Spinal cord (tissue), 10 donors: ENCODE data around the gene CYSTM1. TPM values are rescaled to one million over a fixed set of nuclear protein-coding genes. Genes with fewer than 3 reads are reported as not detected.
"Not testable (repeated sequence)": the region's sequence is repeated elsewhere in the genome, so short reads cannot be mapped to it uniquely, and the experiment has no call there.

ENCODE experiments used
- DNase-seq, 6 donors: peaks; one replicate each; pipeline versions ENCODE4 v3.0.0 to v3.0.0-alpha.2; 2013 to 2015; ENCODE audit warnings: low spot score in 6 of 6, low read depth in 4 of 6
- H3K27ac ChIP-seq: one replicate; pipeline ENCODE4 v1.5.1; 2013; ENCODE audit warnings: low read depth, low read length, control low read depth
- H3K27me3 ChIP-seq: one replicate; pipeline ENCODE4 v1.6.1; 2013; ENCODE audit warnings: low read length; ENCODE audit not compliant: control insufficient read depth, insufficient read depth
- H3K36me3 ChIP-seq: one replicate; pipeline ENCODE4 v1.6.1; 2013; ENCODE audit warnings: low read length; ENCODE audit not compliant: control insufficient read depth, insufficient read depth
- H3K4me1 ChIP-seq: one replicate; pipeline ENCODE4 v1.6.1; 2013; ENCODE audit warnings: low read length; ENCODE audit not compliant: control insufficient read depth, insufficient read depth
- H3K4me3 ChIP-seq: one replicate; pipeline ENCODE4 v1.5.1; 2013; ENCODE audit warnings: low read depth, low read length, control low read depth
- H3K9me3 ChIP-seq: one replicate; pipeline ENCODE4 v1.6.1; 2013; ENCODE audit warnings: low read length; ENCODE audit not compliant: control insufficient read depth, insufficient read depth
- WGBS: methylation state at CpG from one replicate; pipeline ENCODE4 v1.1.5; 2013; ENCODE audit warnings: missing lambda C conversion rate; ENCODE audit not compliant: insufficient coverage; 5-methylcytosine and 5-hydroxymethylcytosine counted together
- polyA plus RNA-seq, 2 donors: library from polyadenylated mRNA; unstranded; fragments of 120-200 nt; gene quantifications; one replicate each; pipeline ENCODE4 v1.2.1, GENCODE V29; 2013; ENCODE audit not compliant: insufficient read length in 2 of 2
- total RNA-seq, 2 donors: library from RNA; depleted of rRNA in 1 of 2; stranded (reverse); fragments of 120-200 nt in 1 of 2; fragments of >200 nt in 1 of 2; gene quantifications; one replicate each; pipeline versions ENCODE4 v1.2.3 to v1.2.4, GENCODE V29; 2013 to 2014
- donor health status: healthy.

The CYSTM1 gene
- total and polyA plus RNA-seq, 4 donors, result 12.7 to 42.0 (median 26.2) TPM

GRCh38 chr5:140147460-140147859 is 27.5 kb upstream of the CYSTM1 start:
- peaks cover 28% of the 10 kb centered on the region for H3K4me1 ChIP-seq
- no peak for DNase-seq
- no peak overlapping the region for H3K27ac ChIP-seq
- WGBS, result 100% methylated on average over 1 of the region's 1 CpG
- H3K4me3 ChIP-seq, result no peak overlapping the region
- no peaks in the 10 kb centered on the region for H3K9me3 ChIP-seq
- H3K27me3 ChIP-seq, result peaks cover 41% of the 10 kb centered on the region
- no peaks in the 10 kb centered on the region for H3K36me3 ChIP-seq

- Histone ChIP-seq H3K27ac (no peak overlapping the region), H3K36me3 (no peaks in the 10 kb centered on the region), H3K4me1 (peaks cover 39% of the 10 kb centered on the region), H3K27me3 (peaks cover 45% of the 10 kb centered on the region), H3K4me3 (no peak overlapping the region), H3K9me3 (no peaks in the 10 kb centered on the region)
- 25% methylated on average over 3 of the region's 6 CpGs for WGBS
- DNase-seq, result no peak
These were observed 26.5 kb upstream of the CYSTM1 start for GRCh38 chr5:140148508-140148907.

GRCh38 chr5:140150201-140150600 is 24.8 kb upstream of the CYSTM1 start:
- no peak for DNase-seq
- Histone ChIP-seq H3K4me1 (peaks cover 43% of the 10 kb centered on the region), H3K27ac (no peak overlapping the region), H3K27me3 (peaks cover 41% of the 10 kb centered on the region), H3K4me3 (no peak overlapping the region), H3K36me3 (no peaks in the 10 kb centered on the region), H3K9me3 (no peaks in the 10 kb centered on the region)
- 100% methylated on average over 1 of the region's 2 CpGs for WGBS

- peaks cover 31% of the 10 kb centered on the region for H3K27me3 ChIP-seq
- H3K4me3 ChIP-seq, result no peak overlapping the region
- WGBS, result 68% methylated on average over 2 of the region's 7 CpGs
- peaks cover 32% of the 10 kb centered on the region for H3K4me1 ChIP-seq
- no peaks in the 10 kb centered on the region for H3K36me3 ChIP-seq
- no peaks in the 10 kb centered on the region for H3K9me3 ChIP-seq
- no peak overlapping the region for H3K27ac ChIP-seq
- no peak for DNase-seq
These were observed 23.6 kb upstream of the CYSTM1 start for GRCh38 chr5:140151144-140152021.

GRCh38 chr5:140152022-140152999 is 22.7 kb upstream of the CYSTM1 start:
- H3K36me3 ChIP-seq, result no peaks in the 10 kb centered on the region
- H3K27ac ChIP-seq, result no peak overlapping the region
- 50% methylated on average over 16 of the region's 23 CpGs for WGBS
- no peak for DNase-seq
- H3K9me3 ChIP-seq, result no peaks in the 10 kb centered on the region
- H3K4me1 ChIP-seq, result peaks cover 29% of the 10 kb centered on the region
- H3K27me3 ChIP-seq, result peaks cover 22% of the 10 kb centered on the region
- H3K4me3 ChIP-seq, result no peak overlapping the region

- peaks cover 33% of the 10 kb centered on the region for H3K4me1 ChIP-seq
- H3K36me3 ChIP-seq, result no peaks in the 10 kb centered on the region
- H3K9me3 ChIP-seq, result no peaks in the 10 kb centered on the region
- WGBS, result 35% methylated on average over 6 of the region's 7 CpGs
- peaks cover 12% of the 10 kb centered on the region for H3K27me3 ChIP-seq
- H3K27ac ChIP-seq, result no peak overlapping the region
- DNase-seq, result no peak
- H3K4me3 ChIP-seq, result no peak overlapping the region
These were observed 21.7 kb upstream of the CYSTM1 start for GRCh38 chr5:140153255-140153654.

- DNase-seq, result peak in 1 of 6 donors; percentile 41
These were observed 21.1 kb upstream of the CYSTM1 start for GRCh38 chr5:140153905-140154304.

GRCh38 chr5:140154710-140155381 is 20.1 kb upstream of the CYSTM1 start:
- H3K9me3 ChIP-seq, H3K36me3 ChIP-seq, DNase-seq, H3K4me3 ChIP-seq, H3K27ac ChIP-seq, H3K27me3 ChIP-seq: not testable (repeated sequence)
- 89% methylated on average over 16 of the region's 21 CpGs for WGBS
- H3K4me1 ChIP-seq, result peaks cover 28% of the 10 kb centered on the region

More at GRCh38 chr5:140153905-140154304, 21.1 kb upstream of the CYSTM1 start:
- Histone ChIP-seq H3K36me3 (no peaks in the 10 kb centered on the region), H3K9me3 (no peaks in the 10 kb centered on the region), H3K4me1 (peaks cover 28% of the 10 kb centered on the region), H3K27ac (no peak overlapping the region), H3K4me3 (no peak overlapping the region), H3K27me3 (peaks cover 8% of the 10 kb centered on the region)
- 31% methylated on average over 8 of the region's 8 CpGs for WGBS
